Frontal cortex (tissue), 4 donors: ENCODE measurements around the gene ACSL5. TPM values are rescaled to one million over a fixed set of nuclear protein-coding genes. Genes with fewer than 3 reads are reported as not detected.
A peak's percentile ranks its signal among the peaks of the same experiment; 100 is the strongest.
"Not testable (repeated sequence)": the region's sequence is repeated elsewhere in the genome, so short reads cannot be mapped to it uniquely, and the experiment has no call there.

Experiments
- DNase-seq, 2 donors: peaks; one replicate each; pipeline ENCODE4 v3.0.0; 2012; ENCODE audit warnings: low spot score in 2 of 2
- FAIRE-seq: peaks from 2 replicates; lab custom pipeline; 2012; peaks lifted over from hg19 to GRCh38; lab: Jason Lieb, UNC
- total RNA-seq: library from RNA; depleted of rRNA; stranded (reverse); fragments of >200 nt; gene quantifications from one replicate; pipeline ENCODE4 v1.2.3, GENCODE V29; 2014
- donor health status: control.
- donor health status: control.
- donor health status: control.

The ACSL5 gene
- total RNA-seq, 1 donor from 2014 or later = 2.4 TPM

DNA sequence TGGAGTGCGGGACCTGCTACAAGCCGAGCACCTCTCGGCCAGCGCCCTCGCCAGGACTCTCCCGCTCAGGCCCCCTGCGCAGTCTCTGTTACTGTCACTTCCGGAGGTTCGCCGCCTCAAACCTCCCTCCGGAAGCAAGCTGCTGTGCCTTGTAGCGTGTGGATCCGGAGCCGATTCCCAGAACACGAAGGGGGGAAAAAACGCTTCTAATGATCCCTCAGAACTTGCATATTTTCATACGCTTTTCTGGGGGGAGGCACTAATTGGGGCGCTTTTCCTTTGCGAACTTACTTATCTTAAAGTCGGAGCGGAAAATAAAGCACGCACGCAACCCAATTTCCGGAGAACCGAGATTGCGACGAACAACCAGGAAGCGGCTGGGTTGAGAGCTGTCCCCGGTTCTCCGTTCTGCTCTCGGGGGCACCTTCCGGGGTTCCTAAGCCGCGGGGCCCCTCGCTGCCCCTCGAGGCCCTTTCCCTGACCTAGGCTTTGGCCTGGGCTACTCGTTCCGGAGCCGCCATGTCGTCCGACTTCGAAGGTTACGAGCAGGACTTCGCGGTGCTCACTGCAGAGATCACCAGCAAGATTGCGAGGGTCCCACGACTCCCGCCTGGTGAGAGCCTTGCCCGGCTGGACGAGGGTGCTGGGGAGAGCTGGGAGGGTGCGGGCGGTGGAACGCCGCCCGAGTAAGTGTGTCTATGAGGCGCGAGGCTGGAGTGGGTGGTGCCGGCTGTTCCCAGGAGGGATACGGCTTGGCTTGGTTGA lies 73.1 kb downstream of the ACSL5 start, which contains the start of the genes VTI1A and ZDHHC6:
Gene VTI1A, plus strand, starts transcription at position 361 of the 765 bp plus-strand sequence. Its CDS starts 159 bp downstream, at position 520.
Gene ZDHHC6, minus strand, starts transcription at position 60 of the 765 bp plus-strand sequence. CDS start 1,478 bp downstream, outside the sequence.
- peak; percentile 64 to 73 for DNase-seq
- FAIRE-seq = no peak

DNA sequence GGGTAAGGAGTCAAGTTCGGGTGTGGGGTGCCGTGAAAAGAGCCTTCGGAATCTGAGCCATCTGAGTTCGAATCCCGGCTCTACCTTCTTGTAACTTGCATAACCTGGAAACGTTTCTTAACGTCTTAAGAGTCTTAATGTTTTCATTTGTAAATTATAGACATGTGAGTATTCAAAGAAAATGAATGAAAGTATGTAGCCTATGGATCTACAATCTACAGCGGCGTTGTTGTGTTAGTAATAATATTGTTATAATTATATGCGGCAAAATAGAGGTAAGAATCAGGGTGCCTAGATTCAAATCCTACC lies 73.7 kb downstream of the ACSL5 start:
- DNase-seq (no peak), FAIRE-seq (no peak)

DNA sequence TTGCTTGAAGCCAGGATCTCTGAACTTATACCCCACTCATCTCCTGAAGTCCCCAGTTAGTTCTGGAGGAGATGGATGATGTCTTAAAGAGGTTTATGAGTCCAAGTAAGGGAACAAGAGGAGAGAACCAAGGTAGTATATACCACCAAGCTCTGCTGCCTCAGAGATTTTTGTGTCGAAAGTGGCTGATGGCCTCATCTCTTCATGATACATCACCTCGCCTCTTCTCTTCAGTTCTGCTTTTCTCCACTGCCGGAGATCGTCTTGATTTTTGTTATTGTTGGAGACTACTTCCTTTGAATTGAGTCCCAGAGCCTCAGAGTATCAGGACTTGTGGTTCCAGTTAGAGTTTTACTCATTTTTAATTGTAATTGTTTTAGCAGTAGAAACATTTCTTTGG lies 75.0 kb downstream of the ACSL5 start:
- DNase-seq = no peak
- FAIRE-seq = no peak

DNA sequence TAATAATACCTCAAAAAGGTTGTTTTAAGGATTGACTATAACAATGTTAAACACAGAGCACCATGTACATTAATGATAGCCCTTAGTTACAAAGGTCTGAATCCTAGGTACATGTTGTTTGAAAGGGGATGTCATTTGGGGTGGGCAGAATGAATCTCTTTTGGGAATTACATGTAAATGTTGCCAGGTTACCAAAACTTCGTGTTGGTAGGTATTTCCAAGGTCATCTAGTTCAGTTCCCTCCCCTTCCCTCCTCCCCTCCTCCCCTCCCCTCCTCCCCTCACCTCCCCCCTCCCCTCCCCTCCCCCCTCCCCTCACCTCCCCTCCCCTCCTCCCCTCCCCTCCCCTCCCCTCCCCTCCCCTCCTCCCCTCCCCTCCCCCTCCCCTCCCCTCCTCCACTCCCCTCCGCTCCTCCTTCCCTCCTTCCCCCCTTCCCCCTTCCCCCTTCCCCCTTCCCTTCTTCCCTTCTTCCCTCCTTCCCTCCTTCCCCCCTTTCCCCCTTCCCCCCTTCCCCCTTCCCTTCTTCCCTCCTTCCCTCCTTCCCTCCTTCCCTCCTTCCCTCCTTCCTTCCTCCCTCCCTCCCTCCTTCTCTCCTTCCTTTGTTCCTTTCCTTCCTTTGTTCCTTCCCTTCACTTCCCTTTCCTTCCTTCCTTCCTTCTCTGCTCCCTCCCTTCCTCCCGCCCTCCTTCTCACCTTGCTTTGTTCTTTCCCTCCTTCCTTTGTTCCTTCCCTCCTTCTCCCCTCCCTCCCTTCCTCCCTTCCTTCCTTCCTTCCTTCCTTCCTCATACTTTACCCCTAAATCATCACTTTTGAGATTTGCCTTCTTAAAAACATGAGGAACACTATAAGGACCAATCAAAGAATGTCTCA lies 81.2 kb downstream of the ACSL5 start:
- FAIRE-seq (no peak), DNase-seq (no peak)

DNA sequence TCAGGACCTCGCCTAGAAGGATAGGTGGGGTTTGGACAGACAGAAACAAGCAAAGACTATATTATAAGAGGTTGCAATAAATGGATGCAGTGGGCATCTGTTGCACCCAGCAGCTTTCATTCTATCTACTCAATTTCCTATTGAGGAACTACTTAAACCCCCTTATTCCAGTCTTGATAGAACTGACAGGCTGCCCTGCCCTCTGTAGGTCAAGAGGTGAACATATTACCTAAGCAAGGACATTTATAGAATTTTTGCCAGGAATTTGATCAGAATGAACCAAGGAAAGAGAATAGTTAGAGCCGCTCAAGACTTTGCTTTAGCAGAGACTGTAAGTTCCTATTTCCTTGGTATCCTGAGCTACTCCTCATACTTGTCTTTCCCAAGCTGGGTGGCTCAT lies 82.6 kb downstream of the ACSL5 start:
- DNase-seq (no peak), FAIRE-seq (no peak)

DNA sequence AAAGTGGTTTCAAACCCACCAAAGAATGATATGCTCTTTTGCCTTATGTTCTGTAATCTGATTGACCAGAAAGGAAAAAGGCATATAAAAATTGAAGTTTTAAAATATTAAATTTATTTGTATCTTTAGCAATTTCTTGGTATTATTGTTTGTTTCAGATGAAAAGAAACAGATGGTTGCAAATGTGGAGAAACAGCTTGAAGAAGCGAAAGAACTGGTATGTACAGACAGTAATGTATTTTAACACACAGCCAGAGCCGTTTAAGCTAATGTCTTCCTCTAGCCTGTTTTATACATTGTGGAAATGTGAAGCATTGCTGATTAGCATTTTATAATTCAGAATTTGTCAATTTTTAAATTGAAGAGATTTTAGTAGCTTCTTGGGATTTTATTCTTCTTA lies 86.5 kb downstream of the ACSL5 start:
- DNase-seq = no peak
- no peak for FAIRE-seq

DNA sequence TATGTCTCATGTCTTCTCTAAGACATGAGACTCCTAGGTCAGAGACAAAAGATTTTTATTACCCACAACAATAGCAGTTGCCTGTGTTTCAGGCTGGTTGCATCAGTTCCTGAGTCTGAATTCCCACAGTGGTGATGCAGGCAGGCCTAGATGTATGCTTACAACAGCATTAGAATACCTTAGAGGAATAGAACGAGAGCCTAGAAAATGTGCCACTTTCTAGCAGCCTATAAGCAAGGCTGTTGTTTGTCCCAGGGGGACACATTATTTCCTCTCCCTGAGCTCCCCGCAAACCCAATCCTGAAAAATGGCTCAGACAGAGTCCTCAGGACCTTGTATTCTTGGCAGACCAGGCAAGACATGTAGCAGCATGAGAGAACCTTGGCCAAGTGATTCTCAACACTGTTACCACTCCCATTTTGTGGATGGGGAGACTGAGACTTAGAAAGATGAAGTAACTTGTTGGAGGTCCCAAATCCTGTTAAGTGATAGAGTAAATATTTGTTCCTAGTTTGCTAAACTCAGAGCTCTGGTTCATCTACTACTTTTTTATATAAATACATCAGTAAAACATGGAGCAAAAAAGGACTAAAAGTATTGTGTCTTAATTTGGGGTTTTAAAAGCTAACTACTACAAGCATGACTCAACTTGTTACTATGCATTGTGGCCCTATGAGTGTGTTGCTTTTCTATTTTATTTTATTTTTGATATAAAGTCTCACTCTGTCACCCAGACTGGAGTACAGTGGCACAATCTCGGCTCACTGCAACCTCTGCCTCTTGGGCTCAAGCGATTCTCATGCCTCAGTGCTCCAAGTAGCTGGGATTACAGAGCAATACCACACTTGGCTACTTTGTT lies 87.3 kb downstream of the ACSL5 start:
- no peak for DNase-seq
- no peak for FAIRE-seq

DNA sequence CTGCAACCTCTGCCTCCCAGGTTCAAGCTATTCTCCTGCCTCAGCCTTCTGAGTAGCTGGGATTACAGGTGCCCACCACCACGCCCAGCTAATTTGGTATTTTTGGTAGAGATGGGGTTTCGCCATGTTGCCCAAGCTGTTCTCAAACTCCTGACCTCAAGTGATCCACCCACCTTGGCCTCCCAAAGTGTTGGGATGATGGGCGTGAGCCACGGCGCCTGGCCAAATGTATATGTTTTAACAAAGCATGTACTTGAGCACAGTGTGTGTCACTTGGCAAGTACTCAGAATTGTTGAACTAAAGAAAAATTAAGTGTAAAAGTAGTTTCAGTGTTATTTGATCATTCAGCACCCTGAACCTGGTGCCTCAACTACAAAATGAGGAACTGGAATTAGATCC lies 90.2 kb downstream of the ACSL5 start:
- FAIRE-seq, DNase-seq: not testable (repeated sequence)

DNA sequence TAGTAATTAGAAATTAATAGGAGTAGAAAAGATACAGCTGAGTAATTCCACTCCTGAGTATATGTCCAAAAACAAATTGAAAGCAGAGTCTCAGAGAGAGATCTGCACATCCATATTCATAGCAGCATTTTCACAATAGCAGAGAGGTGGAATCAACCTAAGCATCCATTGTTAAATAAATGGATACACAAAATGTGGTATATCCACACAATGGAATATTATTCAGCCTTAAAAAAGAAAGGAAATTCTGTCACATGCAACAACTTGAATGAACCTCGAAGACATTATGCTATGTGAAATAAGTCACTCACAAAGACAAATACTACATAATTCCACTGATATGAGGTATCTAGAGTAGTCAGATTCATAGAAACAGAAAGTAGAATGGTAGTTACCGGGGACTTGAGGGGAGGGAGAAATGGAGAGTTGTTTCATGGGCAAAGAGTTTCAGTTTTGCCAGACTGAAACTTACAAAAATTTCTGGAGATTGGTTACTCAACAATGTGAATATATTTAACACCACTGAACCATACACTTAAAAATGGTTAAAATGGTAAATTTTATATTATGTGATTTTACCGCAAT lies 91.5 kb downstream of the ACSL5 start:
- DNase-seq (no peak), FAIRE-seq (peak; percentile 42)

DNA sequence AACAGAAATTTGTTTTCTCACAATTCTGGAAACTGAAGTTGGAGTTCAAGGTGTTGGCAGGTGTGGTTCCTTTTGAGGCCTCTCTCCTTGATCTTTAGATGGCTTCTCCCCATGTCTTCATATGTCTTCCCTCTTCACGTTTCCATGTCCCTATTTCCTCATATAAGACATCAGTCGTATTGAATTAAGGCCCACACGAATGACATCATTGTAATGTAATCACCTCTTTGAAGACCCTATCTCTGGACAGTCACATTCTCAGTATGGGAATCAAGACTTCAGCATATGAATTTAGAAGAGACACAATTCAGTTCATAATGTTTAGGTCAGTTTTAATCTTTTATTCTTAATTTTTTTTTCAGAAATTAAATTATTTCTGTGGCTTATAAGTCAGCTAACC lies 92.9 kb downstream of the ACSL5 start:
- DNase-seq (no peak), FAIRE-seq (no peak)

DNA sequence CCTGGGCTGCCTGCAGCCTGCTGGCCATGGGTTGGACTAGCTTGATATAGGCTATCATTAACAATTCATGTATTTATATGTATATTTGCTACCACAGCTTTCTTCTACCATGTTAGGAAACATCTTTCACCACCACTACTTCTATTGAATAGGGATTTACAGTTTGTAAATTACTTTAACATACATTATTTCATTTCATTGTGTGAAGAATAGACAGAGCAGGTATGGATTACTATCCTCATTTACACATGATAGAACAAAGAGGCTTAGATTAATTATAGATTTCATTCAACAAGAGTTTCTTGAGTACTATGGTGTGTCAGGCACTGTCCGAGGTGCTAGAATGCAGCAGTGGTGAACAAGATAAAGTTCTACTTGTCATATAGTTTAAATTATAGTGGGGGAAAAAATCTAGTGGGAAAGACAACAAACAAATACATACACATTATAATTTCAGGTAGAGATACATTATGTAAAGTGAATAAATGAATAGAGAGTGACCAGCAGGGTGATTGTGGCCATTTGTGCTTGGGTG lies 93.7 kb downstream of the ACSL5 start:
- DNase-seq (no peak), FAIRE-seq (no peak)

DNA sequence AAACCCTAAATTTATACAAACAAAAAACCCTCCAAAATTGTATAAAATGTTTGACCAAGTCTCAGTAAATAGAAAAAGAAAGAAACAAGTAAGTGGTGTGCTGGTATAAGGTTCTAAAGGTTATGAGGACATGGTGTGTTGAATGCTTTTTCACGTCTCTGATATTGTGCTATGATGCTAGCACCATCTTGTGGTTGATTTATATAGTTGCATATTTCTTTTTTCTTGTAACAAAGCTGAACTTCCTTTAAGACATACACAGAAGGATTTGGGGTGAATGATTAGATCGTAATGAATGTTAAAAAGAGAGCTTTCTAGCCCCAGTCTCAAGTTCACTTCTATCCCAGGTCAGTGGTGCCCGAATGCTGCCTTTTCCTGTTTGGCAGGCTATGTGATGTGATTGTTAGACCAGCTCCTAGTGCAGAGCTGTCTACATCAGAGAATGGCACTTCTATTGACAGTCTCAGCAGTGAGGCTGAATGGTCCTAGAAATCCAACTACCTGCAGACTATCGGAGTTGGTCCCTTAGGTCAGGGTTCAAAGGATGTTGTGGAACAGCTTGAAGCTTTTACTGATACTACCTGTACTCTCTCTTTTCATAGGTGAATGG lies 98.1 kb downstream of the ACSL5 start:
- FAIRE-seq (peak; percentile 83), DNase-seq (peak in 1 of 2 donors; percentile 44)

DNA sequence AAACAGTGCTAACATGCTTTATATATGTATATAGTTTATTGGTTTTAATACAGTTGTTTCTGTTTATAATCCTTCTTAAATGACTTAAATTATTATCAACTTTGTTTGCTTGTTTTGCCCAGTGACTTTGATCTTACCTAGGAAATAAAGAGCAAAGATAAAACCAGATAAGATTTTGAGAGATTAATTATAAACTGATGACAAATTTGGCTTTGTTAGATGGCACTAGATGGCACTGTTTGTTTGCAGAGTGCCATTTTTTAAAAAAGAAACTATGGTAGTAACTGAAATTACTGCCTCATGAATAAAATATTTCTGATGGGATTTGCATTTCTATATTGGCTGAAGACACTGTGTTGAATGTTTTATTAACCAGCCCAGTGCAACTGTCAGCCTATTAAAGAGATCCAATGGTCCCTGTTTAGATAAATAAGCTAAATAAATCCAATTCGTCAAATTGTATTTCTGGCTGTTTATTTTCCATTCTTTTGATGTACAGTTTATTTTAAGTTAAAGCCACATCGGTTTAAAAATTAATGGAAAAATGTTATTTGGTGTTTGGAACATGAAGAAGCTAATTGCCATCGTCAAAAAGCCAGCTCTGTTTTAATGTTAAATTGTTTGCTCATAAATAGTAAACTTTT lies 101.8 kb downstream of the ACSL5 start:
- no peak for DNase-seq
- peak; percentile 86 for FAIRE-seq

Other genes starting within 250 kb of the ACSL5 start
- 51.0 TPM for gene GPAM, start 190.4 kb upstream of the ACSL5 start, total RNA-seq
- not detected for gene TECTB, start 90.7 kb upstream of the ACSL5 start, total RNA-seq
- 31.0 TPM for gene ZDHHC6, start 72.8 kb downstream of the ACSL5 start, total RNA-seq
- 48.1 TPM for gene VTI1A, start 73.1 kb downstream of the ACSL5 start, total RNA-seq